Central memory CD4-positive, alpha-beta T cell (primary cell): ENCODE results near the gene PTPRZ1.

Experiments used
- DNase-seq: peaks from one replicate; pipeline ENCODE4 v3.0.0; 2022

The PTPRZ1 gene

DNA sequence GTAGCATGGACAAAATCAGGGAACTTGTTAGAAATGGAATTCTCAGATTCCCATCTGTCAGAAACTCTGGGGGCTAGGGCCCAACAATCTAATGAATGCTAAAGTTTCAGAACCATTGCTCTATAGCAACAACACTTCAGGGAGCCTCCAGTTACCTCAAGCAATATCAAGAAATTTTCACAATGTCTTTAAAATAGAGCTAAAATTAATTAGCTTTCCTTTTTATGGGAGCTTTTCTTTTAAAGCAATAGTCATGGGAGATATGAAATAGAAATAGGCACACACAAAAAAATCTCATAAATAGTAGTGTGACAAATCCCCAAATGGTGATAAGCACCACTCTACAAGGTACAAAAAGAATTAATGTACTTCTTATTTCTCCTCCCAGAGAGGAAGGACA, 190.2 kb downstream of the PTPRZ1 start:
- DNase-seq = no peak

DNA sequence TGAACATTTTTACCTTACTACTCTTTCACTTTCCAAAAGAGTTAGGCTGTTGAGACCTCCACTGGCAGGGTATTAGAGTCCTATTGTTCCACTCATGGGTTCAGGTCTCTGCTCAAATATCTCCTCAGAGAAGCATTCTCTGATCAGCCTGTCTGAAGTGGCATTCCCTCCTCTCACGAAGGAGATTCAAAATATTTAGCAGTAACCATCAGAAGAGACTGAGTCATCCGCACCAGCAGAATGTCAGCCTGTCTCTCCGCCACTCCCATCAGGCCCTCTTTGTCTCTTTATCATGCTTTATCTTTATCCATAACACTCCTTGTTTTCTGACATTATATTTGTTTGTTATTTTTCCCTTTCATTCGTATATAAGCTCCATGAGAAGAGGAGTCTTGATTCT, 192.0 kb downstream of the PTPRZ1 start:
- DNase-seq = no peak

GRCh38 chr7:122067077-122067476, 194.1 kb downstream of the PTPRZ1 start:
- DNase-seq = no peak

GRCh38 chr7:122068046-122068445, 195.1 kb downstream of the PTPRZ1 start:
- DNase-seq = no peak

- no peak for DNase-seq
Observed at GRCh38 chr7:122068999-122069398, 196.0 kb downstream of the PTPRZ1 start.

GRCh38 chr7:122070062-122070461, 197.1 kb downstream of the PTPRZ1 start:
- DNase-seq = no peak

GRCh38 chr7:122070834-122071233, 197.9 kb downstream of the PTPRZ1 start:
- no peak for DNase-seq

DNA sequence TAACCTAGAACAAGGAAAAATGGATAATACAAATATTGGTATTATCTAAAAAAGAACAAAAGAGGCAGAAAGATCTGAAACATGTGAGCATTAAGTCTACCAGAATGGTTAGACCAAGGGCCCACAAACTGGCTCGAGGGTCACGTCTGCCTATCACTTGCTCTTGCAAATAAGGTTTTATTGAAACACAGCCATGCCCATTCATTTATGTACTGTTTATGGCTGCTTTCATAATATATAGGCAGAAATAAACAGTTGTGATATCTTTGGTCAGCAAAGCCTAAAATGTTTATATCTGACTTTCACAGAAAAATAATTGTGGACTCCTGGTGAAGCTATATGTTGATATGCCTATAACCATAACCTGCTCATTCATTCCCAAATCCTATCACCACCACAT, 199.3 kb downstream of the PTPRZ1 start:
- no peak for DNase-seq

- no peak for DNase-seq
Observed at GRCh38 chr7:122072924-122073599, 200.1 kb downstream of the PTPRZ1 start.

GRCh38 chr7:122073635-122074034, 200.7 kb downstream of the PTPRZ1 start:
- no peak for DNase-seq

DNA sequence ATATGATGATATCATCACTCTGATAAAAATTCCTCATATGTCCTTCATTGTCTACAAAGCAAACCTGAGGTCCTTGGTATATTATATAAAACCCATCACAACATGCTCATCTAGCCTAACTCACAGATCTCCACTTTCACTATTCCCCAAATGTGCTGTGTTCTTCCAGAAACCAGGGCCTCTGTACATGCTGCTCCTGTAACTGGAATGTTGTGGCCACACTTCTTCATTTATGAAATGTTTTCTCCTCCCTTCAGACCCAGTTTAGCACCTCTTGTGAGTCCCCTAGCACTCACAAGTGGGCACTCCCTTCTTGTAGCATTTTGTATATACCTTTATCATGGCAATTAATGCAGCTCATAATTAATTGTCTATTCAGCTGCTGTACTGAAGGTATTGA, 209.2 kb downstream of the PTPRZ1 start:
- no peak for DNase-seq

DNA sequence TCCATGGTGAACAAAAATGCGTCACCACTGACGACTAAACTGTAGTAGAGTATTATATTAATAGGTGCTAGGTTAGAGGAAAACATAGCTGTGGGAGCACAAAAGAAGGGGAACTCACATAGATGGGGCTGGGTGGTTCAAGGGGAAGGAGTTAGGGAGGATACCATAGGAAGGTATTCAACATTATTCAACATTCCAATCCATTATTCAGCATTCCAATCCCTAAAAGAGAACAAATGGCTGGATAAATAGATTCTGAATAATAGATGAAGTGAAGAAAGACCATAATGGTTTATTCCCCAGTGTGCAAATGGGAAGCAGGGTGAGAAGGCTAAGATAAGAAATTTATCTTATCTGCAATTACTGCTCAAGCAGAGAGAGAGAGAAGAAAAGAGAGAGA, 209.7 kb downstream of the PTPRZ1 start:
- no peak for DNase-seq

- DNase-seq = peak; percentile 21
Observed at GRCh38 chr7:122092964-122093797, 220.2 kb downstream of the PTPRZ1 start.

DNA sequence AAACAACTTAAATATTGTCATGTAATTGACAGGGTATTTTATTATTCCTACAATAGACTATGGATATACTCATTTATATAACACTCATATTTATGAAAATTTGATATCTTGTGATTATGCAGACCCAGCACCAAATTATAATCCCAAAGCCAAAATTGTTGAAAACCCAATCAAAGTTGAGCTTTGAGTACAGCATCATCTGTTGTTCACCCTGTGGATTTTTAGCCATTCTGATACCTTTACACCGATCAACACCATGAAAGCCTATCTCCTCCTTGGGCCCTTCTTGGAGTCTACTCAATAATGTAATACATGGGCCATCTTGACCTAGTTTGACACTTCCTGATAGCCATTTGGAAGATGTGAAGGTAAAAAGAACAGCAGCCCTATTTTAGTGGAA, 221.6 kb downstream of the PTPRZ1 start:
- DNase-seq = no peak

- no peak for DNase-seq
Observed at GRCh38 chr7:122095642-122096041, 222.7 kb downstream of the PTPRZ1 start.

- no peak for DNase-seq
Observed at GRCh38 chr7:122100021-122100420, 227.1 kb downstream of the PTPRZ1 start.

DNA sequence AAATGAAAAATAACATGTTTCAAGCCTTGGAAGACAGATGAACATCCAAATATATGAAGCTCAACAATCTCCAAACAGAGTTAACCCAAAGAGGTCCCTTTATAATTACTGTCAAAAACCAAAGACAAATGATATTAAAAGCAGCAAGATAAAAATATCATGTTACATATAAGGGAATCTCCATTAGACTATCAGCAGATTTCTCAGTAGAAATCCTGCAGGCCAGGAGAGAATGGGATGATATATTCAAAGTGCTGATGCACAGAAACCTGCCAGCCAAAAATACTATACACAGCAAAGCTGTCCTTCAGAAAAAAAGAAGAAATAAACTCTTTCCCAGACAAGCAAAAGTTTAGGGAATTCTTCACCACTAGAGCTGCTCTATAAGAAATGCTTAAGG, 230.1 kb downstream of the PTPRZ1 start:
- DNase-seq = no peak
